ENCODE data around the gene ELF2. TPM values are rescaled to one million over a fixed set of nuclear protein-coding genes. Genes with fewer than 3 reads are reported as not detected.

ELF2 gene
- polyA plus RNA-seq, 3 donors: 14.0 to 34.3 (median 18.9) TPM

DNA sequence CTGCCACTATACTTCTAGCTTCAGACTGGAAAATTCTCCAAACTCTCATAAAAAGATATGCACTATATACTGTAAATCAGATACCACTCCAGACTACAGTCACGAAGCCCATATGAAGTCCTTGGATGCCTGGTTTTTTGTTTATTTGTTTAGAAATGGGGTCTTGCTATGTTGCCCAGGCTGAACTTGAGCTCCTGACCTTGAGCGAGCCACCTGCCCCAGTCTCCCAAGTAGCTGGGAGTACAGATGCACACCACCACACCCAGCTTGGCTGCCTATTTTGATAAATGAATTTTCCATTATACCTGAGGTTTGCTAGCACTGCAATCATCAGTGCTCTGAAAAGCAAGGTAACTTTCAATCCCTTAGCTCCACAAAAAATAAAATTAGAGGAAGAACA is 53.1 kb downstream of the ELF2 start:
- H3K4me2 ChIP-seq (replicated peaks; ENCODE audit: extremely low read depth, low read length, poor library complexity, severe bottlenecking): no peak overlapping the region
- peaks cover 18 to 70% of the 10 kb centered on the region in 2 donors for H3K36me3 ChIP-seq (replicated peaks in 1 of 2; ENCODE audit: control insufficient read depth in 1 of 2, insufficient read depth in 2 of 2, low read length in 2 of 2)
- H4K20me1 ChIP-seq (ENCODE audit: insufficient read depth, low read length): peaks cover 52% of the 10 kb centered on the region
- TF ChIP-seq, protein P1, sequence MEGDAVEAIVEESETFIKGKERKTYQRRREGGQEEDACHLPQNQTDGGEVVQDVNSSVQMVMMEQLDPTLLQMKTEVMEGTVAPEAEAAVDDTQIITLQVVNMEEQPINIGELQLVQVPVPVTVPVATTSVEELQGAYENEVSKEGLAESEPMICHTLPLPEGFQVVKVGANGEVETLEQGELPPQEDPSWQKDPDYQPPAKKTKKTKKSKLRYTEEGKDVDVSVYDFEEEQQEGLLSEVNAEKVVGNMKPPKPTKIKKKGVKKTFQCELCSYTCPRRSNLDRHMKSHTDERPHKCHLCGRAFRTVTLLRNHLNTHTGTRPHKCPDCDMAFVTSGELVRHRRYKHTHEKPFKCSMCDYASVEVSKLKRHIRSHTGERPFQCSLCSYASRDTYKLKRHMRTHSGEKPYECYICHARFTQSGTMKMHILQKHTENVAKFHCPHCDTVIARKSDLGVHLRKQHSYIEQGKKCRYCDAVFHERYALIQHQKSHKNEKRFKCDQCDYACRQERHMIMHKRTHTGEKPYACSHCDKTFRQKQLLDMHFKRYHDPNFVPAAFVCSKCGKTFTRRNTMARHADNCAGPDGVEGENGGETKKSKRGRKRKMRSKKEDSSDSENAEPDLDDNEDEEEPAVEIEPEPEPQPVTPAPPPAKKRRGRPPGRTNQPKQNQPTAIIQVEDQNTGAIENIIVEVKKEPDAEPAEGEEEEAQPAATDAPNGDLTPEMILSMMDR (IDR thresholded peaks at IDR 0.05): no peak
- H3K4me3 ChIP-seq (replicated peaks in 1 of 3; ENCODE audit: low read depth in 2 of 3, low read length in 3 of 3): no peak overlapping the region
- H3K9me3 ChIP-seq (replicated peaks in 1 of 2; ENCODE audit: control insufficient read depth in 1 of 2, insufficient read depth in 1 of 2, low read length in 2 of 2): no peaks in the 10 kb centered on the region
- intact Hi-C loops (cut with micrococcal nuclease): no loop called here
- H3K4me1 ChIP-seq (ENCODE audit: control insufficient read depth in 1 of 2, insufficient read depth in 2 of 2, low read length in 2 of 2): no peaks in the 10 kb centered on the region
- H3K79me2 ChIP-seq (ENCODE audit: insufficient read depth, low read length): peaks cover 13% of the 10 kb centered on the region
- H3K4me3 Mint-ChIP-seq: no peak overlapping the region
- peaks cover 2% of the 10 kb centered on the region for H3K4me1 Mint-ChIP-seq
- H3K36me3 Mint-ChIP-seq: peaks cover 38 to 68% of the 10 kb centered on the region in 2 donors
- H3K27ac Mint-ChIP-seq: no peak overlapping the region
- DNase-seq: no peak
- H3K9me3 Mint-ChIP-seq: no peaks in the 10 kb centered on the region
- no peaks in the 10 kb centered on the region for H3K27me3 ChIP-seq (ENCODE audit: control insufficient read depth in 2 of 2, insufficient read depth in 2 of 2, low read length in 2 of 2)
- H2AFZ ChIP-seq (ENCODE audit: insufficient read depth, low read depth, low read length, poor library complexity, severe bottlenecking): no peak overlapping the region
- no peak overlapping the region for H3K27ac ChIP-seq (ENCODE audit: low read depth in 1 of 2, low read length in 2 of 2)
- H3K27me3 Mint-ChIP-seq (ENCODE audit: low read depth in 3 of 3): no peaks in the 10 kb centered on the region
- no CpG with 5 or more reads among the region's 2 CpGs for WGBS (ENCODE audit: insufficient coverage)
- H3K9ac ChIP-seq (ENCODE audit: insufficient read depth, low read length, poor library complexity, severe bottlenecking): no peak overlapping the region

DNA sequence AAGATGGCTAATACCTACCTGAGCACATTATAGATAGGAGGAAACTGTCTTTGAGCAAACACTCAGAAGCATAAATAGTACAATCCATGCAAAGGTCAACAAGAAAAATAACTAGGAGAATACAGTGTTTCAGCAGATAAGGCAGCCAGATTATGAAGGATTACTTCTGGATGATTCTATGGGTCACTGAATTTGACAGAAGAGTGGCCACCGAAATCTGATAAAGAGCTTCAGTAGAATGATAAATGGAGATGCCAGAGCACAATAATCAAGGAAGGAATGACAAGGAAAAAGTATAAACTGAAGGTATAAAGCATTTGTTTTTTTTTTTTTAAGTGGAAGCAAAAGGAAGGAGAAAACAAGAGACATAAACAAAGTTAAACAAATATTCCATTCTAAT is 58.7 kb downstream of the ELF2 start:
- peaks cover under 1% of the 10 kb centered on the region for H3K79me2 ChIP-seq (ENCODE audit: insufficient read depth, low read length)
- no peak overlapping the region for H3K9ac ChIP-seq (ENCODE audit: insufficient read depth, low read length, poor library complexity, severe bottlenecking)
- Mint-ChIP-seq H3K9me3 (peaks cover 0 to 1% (median 0%) of the 10 kb centered on the region in 7 donors), H3K27ac (peak overlapping the region in 2 of 7 donors; percentile 21 to 48), H3K4me1 (no peaks in the 10 kb centered on the region), H3K27me3 (ENCODE audit: low read depth in 3 of 3) (no peaks in the 10 kb centered on the region), H3K36me3 (peaks cover 39 to 79% of the 10 kb centered on the region in 2 donors), H3K4me3 (no peak overlapping the region)
- intact Hi-C loops (cut with micrococcal nuclease): no loop called here
- no peak overlapping the region for H3K4me2 ChIP-seq (replicated peaks; ENCODE audit: extremely low read depth, low read length, poor library complexity, severe bottlenecking)
- TF ChIP-seq, protein P1 (IDR thresholded peaks at IDR 0.05): no peak
- H4K20me1 ChIP-seq (ENCODE audit: insufficient read depth, low read length): peaks cover 20% of the 10 kb centered on the region
- H3K4me1 ChIP-seq (ENCODE audit: control insufficient read depth in 1 of 2, insufficient read depth in 2 of 2, low read length in 2 of 2): no peaks in the 10 kb centered on the region
- H3K27ac ChIP-seq (ENCODE audit: low read depth in 1 of 2, low read length in 2 of 2): peak overlapping the region in 1 of 2 donors; percentile 41
- no peak overlapping the region for H2AFZ ChIP-seq (ENCODE audit: insufficient read depth, low read depth, low read length, poor library complexity, severe bottlenecking)
- no CpG with 5 or more reads among the region's 1 CpG for WGBS (ENCODE audit: insufficient coverage)
- H3K27me3 ChIP-seq (ENCODE audit: control insufficient read depth in 2 of 2, insufficient read depth in 2 of 2, low read length in 2 of 2): no peaks in the 10 kb centered on the region
- DNase-seq: no peak
- H3K9me3 ChIP-seq (replicated peaks in 1 of 2; ENCODE audit: control insufficient read depth in 1 of 2, insufficient read depth in 1 of 2, low read length in 2 of 2): no peaks in the 10 kb centered on the region
- H3K4me3 ChIP-seq (replicated peaks in 1 of 3; ENCODE audit: low read depth in 2 of 3, low read length in 3 of 3): no peak overlapping the region
- H3K36me3 ChIP-seq (replicated peaks in 1 of 2; ENCODE audit: control insufficient read depth in 1 of 2, insufficient read depth in 2 of 2, low read length in 2 of 2): peaks cover 28 to 81% of the 10 kb centered on the region in 2 donors
